A673 (cell line): ENCODE results near the gene FAM174C.

ENCODE experiments used
- EZH2 ChIP-seq: fragments of 200-600 bp; sonication (generic); IDR thresholded peaks from 2 replicates; pipeline ENCODE4 v1.6.1; 2017; ENCODE audit warnings: borderline replicate concordance, low read depth, mild to moderate bottlenecking, mixed read lengths, antibody characterized with exemption, low read length; ENCODE audit not compliant: poor library complexity, severe bottlenecking
- TF ChIP-seq, protein P1 (sequence below): fragments of 300-800, 200-600 bp; sonication (generic); conservative IDR thresholded peaks from 2 replicates; pipeline ENCODE4 v1.5.1; 2017; ENCODE audit warnings: low read depth, mild to moderate bottlenecking, antibody characterized with exemption, low read length, moderate library complexity, mixed read lengths

DNA sequence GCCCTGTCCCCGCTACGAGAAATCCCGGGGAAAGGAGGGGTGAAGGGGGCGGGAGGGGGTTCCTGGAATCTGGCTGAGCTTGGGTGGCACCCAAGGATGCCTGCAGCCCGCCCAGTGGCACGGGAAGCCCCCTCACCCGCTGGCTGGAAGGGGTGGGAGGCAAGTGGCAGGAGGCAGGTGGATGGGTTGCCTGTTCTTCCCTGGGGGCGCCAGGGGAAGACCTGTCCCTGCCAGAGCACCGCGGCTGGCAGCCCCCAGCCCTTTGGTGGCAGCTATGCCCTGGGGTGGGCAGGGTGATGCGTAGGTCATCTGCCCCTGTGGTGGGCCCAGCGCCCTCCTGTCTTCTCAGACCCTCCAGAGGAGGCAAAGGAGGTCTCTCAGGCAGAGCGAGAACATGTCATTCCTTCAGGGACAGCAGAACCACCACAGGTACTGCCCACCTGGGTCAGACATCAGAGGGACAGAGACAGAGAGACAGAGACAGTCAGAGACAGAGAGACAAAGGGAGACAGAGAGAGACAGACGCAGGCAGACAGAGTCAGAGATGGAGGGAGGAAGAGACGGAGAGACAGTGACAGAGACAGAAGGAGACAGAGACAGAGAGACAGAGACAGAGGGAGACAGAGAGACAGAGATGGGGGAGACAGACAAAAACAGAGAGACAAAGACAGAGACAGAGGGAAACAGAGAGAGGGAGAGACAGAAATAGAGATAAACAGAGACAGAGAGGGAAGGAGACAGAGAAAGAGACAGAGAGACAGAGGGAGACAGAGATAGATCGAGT, 47.1 kb downstream of the FAM174C start:
- TF ChIP-seq EZH2, result no peak
- TF ChIP-seq, protein P1, sequence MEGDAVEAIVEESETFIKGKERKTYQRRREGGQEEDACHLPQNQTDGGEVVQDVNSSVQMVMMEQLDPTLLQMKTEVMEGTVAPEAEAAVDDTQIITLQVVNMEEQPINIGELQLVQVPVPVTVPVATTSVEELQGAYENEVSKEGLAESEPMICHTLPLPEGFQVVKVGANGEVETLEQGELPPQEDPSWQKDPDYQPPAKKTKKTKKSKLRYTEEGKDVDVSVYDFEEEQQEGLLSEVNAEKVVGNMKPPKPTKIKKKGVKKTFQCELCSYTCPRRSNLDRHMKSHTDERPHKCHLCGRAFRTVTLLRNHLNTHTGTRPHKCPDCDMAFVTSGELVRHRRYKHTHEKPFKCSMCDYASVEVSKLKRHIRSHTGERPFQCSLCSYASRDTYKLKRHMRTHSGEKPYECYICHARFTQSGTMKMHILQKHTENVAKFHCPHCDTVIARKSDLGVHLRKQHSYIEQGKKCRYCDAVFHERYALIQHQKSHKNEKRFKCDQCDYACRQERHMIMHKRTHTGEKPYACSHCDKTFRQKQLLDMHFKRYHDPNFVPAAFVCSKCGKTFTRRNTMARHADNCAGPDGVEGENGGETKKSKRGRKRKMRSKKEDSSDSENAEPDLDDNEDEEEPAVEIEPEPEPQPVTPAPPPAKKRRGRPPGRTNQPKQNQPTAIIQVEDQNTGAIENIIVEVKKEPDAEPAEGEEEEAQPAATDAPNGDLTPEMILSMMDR, result no peak
